Omental fat pad (tissue), 4 donors: ENCODE data around the gene SLC36A2. TPM values are rescaled to one million over a fixed set of nuclear protein-coding genes. Genes with fewer than 3 reads are reported as not detected.
A peak's percentile ranks its signal among the peaks of the same experiment; 100 is the strongest.

ENCODE experiments used
- ATAC-seq: fragments of 150-250 bp; one replicate; pipeline ENCODE4 v1.9.1; 2016; ENCODE audit warnings: mild to moderate bottlenecking, moderate library complexity; ENCODE audit not compliant: low FRiP score
- DNase-seq: peaks from one replicate; pipeline ENCODE4 v3.0.0-alpha.2; 2019; ENCODE audit warnings: low spot score
- total RNA-seq, 4 donors: library from RNA; depleted of rRNA; stranded (reverse); fragments of >200 nt; gene quantifications; one replicate each; pipeline ENCODE4 v1.1.0, GENCODE V29; 2016
- TF ChIP-seq, protein P1 (sequence below), 3 donors: fragments of 450-650 bp; IDR thresholded peaks; one replicate each; pipeline ENCODE4 v1.5.1; 2016 to 2017; ENCODE audit warnings: antibody characterized with exemption in 3 of 3, mild to moderate bottlenecking in 3 of 3, moderate library complexity in 2 of 3

The SLC36A2 gene
- total RNA-seq, 4 donors from 2014 or later: 0.47 TPM; not detected in 3

DNA sequence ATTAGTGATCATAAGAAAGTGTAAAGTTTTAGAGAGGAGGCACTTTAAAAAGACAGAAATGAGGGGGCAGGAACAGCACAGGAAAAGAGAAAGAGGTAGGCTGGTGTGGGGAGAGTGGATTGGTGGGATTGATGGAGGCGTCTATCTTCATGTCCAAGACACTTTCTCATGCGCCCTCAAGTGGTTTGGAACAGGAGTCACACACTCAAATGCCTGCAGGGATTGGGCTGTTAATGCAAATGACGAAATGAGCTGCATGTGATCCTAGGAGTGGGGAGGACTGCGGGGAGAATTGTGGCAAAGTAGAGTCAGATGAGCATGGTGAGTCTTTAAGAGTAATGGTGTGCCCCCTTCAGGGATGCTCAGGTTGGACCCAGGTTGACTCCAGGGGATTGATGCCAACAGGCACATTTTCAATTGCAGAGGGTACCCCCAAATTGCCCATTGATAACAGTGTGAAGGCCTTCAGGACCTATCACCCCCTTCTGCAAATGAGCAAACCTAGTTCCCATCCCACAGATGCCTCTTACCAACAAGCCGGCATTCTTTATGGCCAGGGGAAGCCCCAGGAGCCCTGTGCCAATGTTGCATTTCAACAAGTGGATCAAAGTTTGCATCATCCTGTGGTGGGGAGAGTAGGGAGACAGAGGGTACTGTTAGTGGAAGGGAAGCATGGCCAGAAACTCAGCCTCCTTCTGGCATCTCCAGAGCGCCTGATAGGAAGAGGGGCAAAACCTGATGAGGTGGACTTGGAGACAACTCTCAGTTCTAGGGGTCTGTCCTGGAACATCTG lies 49.1 kb downstream of the SLC36A2 start:
- no peak for DNase-seq
- TF ChIP-seq, protein P1, sequence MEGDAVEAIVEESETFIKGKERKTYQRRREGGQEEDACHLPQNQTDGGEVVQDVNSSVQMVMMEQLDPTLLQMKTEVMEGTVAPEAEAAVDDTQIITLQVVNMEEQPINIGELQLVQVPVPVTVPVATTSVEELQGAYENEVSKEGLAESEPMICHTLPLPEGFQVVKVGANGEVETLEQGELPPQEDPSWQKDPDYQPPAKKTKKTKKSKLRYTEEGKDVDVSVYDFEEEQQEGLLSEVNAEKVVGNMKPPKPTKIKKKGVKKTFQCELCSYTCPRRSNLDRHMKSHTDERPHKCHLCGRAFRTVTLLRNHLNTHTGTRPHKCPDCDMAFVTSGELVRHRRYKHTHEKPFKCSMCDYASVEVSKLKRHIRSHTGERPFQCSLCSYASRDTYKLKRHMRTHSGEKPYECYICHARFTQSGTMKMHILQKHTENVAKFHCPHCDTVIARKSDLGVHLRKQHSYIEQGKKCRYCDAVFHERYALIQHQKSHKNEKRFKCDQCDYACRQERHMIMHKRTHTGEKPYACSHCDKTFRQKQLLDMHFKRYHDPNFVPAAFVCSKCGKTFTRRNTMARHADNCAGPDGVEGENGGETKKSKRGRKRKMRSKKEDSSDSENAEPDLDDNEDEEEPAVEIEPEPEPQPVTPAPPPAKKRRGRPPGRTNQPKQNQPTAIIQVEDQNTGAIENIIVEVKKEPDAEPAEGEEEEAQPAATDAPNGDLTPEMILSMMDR (IDR thresholded peaks at IDR 0.05): no peak
- ATAC-seq: peak; percentile 62

DNA sequence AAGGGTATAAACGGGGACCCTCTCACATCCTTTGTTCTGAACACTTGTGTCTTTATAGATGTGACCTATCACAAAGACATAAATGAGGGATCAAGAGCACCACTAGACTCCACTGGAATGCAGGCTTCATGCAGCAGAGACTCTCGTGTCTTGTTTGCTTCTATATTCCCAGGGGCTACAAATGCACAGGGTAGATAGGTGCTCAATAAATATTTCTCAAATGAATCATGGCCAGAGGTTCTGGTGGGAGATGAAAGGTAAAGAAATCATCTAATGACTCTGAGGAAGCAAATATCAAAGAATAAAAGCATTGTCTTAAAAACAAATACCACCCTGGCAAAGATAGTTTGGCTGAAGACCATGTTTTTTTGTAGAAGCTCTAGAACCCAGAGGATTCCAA lies 50.4 kb downstream of the SLC36A2 start:
- no peak for DNase-seq
- TF ChIP-seq, protein P1 (IDR thresholded peaks at IDR 0.05): no peak
- ATAC-seq: no peak

DNA sequence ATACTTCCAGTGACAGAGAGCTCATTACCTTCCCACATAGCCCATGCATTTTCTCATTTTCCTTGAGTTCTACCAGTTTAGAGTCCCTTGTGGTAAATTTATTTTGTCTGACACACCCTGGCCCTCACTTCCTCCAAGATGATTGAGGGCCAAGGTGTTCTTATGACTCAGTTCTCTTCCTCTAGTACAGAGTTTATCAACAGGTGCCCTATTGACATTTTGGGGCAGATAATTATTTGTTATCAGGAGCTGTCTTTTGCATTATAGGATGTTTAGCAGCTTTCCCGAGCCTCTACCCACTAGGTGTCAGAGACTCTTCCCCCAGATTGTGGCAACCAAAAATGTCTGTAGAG lies 50.9 kb downstream of the SLC36A2 start:
- TF ChIP-seq, protein P1 (IDR thresholded peaks at IDR 0.05): no peak
- no peak for DNase-seq
- no peak for ATAC-seq

DNA sequence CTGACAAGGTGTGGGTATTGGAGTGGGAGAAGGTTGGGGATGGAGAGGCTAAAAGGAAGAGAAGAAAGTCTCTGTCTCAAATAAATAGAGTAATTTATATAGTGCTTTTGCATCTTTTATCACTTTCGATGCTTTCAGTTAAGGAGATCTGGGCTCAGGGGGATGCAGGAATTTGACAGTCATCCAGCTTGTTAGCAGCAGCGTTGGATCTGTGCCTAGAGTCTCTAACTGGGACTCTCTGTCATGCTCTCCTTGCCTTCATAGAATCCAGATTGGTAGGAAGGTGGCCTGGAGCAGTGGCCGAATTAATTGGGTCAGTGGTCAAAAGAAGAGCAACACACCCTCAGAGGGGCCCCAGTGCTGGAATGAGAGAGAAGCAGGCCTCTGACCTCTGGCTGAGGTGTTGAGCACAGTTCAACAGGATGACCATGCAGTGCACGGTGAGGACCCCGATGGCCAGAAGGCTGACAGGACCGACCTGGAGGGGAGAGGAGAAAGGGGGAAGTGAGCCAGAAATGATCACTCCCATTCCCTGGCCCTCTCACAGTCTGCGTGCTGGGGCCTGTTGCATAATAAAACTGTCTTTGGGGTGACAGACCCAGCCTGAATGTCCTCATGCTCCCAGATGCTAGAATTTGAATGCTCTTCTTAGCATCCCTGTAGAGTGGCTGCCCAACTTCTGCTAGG lies 51.4 kb downstream of the SLC36A2 start:
- ATAC-seq: no peak
- DNase-seq: no peak
- TF ChIP-seq, protein P1 (IDR thresholded peaks at IDR 0.05): no peak

DNA sequence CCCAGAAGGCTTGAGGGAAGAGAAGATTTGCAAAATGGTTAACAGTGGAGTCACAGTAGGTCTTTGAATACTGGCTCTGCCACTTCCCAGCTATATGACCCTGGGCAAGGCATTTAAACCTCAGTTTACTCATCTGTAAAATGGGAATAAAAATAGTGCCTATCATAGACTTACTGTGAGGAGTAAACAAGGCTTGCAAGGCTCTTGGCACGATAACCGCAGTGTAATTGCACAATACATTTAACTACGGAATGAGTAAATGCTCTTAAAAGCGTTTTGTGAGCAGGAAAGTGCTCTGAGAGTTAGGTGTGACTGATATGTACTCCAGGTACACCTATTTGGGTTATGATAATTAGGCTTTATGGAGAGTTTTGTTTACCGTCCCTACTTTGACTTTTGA lies 52.2 kb downstream of the SLC36A2 start:
- TF ChIP-seq, protein P1 (IDR thresholded peaks at IDR 0.05): no peak

DNA sequence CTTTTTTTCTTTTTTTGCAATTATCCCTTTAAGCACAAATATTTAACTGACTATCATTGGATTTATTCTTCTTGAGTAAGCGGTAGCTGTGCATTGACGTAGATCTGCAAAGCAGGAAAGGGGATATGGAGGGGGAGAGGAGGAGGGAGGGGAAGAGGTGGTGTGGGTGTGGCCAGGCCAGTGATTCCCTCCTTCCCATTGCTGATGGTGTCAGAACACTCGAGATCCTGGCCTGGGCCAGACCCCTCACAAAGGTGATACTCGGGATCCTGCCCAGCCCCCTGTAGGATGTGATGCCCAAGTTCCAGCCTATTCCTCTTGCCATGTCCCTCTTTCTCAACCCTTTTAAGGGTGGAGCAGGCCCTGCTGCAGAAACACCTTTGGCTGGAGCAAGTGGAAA lies 53.7 kb downstream of the SLC36A2 start:
- DNase-seq (no peak), ATAC-seq (no peak)
- TF ChIP-seq, protein P1 (IDR thresholded peaks at IDR 0.05): no peak

More for the DNA sequence above, 52.2 kb downstream of the SLC36A2 start:
- DNase-seq: no peak
- no peak for ATAC-seq

DNA sequence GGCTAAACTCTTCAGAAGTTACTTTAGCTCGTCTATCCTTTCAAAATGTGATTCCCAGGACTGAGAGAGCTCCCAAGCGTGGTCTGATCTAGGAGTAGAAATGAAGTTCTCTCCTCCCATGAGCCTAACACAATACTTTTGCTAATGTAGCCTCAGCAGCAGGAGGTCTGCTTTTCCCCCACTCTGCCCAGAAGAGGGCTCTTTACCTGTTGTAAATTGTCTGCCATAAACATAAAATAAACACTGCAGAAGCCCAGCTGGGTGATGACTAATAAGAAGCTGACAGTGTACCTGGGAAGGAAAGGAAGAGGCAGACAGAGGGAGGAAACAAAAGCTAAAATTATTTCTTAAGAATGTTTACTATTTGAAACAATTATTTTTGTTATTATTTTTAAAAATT lies 59.2 kb downstream of the SLC36A2 start:
- no peak for ATAC-seq
- TF ChIP-seq, protein P1 (IDR thresholded peaks at IDR 0.05): no peak
- no peak for DNase-seq
